Posterior cingulate gyrus (tissue), 11 donors: ENCODE data around the gene LBX1.
"Not testable (repeated sequence)": the region's sequence is repeated elsewhere in the genome, so short reads cannot be mapped to it uniquely, and the experiment has no call there.

Experiments used
- DNase-seq, 10 donors: peaks; one replicate each; pipeline versions ENCODE4 v3.0.0 to v3.0.0-alpha.2; 2020 to 2021; ENCODE audit warnings: mixed read lengths in 3 of 10
- intact Hi-C: fragments of 100-400 bp; cut with DNase I; formaldehyde crosslinking; loops from one replicate; pipeline ENCODE4 v1.15.1; 2023

LBX1 gene

DNA sequence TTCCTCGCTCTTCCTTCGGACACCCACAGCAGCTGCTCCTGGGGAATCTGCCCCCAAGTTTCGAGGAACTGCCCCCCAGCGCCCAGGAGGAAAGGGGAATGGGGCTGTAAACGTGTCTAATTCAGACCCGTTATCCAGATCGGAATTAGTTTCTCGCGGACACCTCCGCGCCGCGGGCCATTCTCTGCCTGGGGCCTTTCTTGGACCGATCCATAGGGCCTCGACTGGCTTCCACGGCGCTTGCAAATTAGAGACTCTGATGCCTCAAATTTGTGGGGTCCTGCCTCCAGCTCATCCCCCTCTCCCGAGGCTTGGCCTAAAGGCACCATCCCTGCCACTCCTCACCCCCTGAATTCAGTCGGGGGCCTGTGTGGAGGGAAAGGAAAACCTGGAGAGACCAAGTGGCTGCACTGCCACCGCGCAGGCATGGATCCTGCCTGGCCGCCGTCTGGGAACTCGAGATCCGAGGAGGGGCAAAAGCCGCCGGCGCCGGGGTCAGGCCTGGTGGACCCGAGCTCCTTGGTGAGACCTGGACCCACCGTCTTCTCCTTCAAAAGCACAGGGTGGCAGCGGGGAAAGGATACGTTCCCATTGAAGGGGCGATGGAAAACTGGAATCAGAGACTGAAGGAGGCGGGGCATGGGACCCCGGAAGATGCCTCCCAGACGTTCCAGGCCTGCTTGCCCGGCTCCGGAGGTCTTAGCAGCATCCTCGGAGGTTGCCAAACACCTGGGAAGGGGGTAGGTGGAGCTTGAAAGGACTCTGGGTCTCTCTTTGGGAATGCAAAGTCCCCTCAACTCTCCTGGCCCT is 13.7 kb downstream of the LBX1 start:
- intact Hi-C loops = loop anchor here (10.0 kb wide), 1 partner anchor 569 kb away; the partner anchor contains the start of gene NPM3

DNA sequence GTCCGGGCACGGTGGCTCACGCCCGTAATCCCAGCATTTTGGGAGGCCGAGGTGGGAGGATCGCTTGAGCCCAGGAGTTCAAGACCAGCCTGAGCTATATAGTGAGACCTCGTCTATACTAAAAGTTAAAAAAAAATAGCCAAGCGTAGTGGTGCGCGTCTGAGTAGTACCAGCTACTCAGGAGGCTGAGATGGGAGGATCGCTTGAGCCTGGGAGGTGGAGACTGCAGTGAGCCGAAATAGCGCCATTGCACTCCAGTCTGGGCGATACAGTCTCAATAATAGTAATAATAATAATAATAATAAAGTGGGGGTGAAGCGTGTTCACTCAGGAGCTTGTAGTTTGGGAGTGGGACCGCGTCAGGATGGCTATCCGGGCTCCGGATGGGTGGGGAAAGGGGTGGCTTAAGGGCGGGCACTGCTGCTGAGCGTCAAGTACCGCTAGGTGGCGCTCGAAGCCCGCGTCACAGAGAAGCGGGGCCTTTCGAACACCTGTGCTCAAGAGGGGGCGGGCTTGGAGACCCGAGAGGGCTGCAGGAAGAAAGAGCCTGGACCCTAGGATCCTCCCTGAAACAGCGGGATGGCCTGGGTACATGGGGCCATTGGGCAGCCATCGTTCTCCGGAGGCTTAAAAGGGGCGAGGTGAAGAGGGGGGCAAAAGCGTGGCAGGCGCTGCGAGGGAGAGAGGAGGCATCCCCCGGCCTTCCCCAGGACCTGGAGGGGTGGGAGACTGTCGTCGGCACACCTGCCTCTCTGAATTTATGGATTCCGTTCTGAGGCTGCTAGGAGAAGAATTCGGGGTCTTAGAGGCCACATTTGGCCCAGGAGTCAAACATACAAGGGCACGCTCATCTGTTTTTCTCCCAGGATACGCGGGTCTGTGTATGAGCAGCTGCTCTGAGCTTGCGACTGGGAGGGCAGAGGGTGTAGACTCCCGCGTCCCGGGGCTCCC is 14.5 kb downstream of the LBX1 start:
- peak in 7 of 10 donors; percentile 56 to 93 (median 62) for DNase-seq
- intact Hi-C loops = loop anchor here (5.0 to 10.0 kb wide), 2 partner anchors 228 to 570 kb away; partner anchors contain the start of gene NPM3

More for the DNA sequence above, 13.7 kb downstream of the LBX1 start:
- DNase-seq = peak in 1 of 10 donors; percentile 67

DNA sequence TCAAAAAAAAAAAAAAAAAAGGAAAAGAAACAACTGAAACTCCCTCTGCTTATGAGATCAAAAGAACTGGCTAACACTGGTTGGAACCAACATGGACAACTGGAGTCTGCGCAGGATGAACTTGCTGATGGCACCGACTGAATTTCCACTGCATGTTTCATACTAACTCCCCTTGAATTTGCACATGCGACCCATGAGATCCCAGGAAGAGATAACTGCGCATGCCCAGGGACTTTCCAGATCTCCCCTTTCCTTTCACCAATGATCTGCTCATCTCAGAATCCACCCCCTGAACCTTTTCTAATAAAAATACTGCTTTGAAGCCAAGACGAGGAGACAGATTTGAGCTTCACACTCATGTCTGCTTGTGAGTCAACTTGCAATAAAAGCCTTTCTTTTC is 20.7 kb downstream of the LBX1 start:
- peak in 1 of 10 donors; percentile 4 for DNase-seq
- intact Hi-C loops = no loop called here

DNA sequence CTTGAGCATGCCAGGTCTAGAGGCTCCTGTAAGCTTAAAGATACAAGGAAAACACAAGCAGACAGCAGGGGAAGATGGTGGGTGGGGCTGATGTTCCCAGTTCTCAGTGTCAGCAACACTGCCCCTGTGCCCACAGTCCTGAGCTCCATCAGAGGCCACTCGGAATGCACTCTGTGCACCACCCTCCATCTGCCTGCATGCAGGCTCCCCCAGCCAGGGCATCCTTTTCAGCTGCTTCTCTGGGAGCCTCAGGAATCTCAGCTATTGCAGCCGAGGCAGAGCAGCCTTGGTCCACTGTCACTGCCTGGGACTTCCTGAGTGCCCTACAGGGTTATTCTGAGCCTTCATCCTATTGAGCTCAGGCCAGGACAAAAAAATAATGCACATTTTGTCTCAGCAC is 22.2 kb downstream of the LBX1 start:
- intact Hi-C loops = no loop called here
- peak in 2 of 10 donors; percentile 14 to 27 for DNase-seq

DNA sequence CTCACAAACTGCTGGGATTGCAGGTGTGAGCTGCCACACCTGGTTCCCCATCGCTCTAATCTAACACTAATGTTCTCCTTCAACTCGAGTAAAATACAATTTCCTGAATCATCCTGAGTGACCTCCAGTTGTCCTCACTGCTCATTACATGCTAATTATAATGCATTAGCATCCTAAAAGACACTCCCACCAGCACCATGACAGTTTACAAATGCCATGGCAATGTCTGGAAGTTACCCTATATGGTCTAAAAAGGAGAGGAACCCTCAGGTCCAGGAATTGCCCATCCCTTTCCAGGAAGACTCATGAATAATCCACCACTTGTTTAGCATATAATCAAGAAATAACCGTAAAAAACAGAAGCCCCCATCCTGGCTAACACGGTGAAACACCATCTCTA is 26.6 kb downstream of the LBX1 start:
- intact Hi-C loops, DNase-seq: not testable (repeated sequence)

DNA sequence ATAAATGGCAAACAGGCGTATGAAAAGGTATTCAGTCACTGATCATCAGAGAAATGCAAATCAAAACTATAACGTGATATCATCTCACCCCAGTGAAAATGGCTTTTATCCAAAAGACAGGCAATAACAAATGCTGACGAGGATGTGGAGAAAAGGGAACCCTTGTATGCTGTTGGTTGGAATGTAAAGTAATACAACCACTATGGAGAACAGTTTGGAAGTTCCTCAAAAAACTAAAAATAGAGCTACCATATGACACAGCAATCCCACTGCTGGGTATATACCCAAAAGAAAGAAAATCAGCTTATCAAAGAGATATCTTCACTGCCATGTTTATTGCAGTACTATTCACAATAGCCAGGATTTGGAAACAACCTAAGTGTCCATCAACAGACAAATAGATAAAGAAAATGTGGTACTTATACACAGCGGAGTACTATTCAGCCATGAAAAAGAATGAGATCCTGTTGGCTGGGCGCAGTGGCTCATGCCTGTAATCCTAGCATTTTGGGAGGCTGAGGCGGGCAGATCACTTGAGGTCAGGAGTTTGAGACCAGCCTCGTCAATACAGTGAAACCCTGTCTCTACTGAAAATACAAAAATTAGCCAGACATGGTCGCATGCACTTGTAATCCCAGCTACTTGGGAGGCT is 30.8 kb downstream of the LBX1 start:
- peak in 1 of 10 donors; percentile 9 for DNase-seq
- intact Hi-C loops = not testable (repeated sequence)

DNA sequence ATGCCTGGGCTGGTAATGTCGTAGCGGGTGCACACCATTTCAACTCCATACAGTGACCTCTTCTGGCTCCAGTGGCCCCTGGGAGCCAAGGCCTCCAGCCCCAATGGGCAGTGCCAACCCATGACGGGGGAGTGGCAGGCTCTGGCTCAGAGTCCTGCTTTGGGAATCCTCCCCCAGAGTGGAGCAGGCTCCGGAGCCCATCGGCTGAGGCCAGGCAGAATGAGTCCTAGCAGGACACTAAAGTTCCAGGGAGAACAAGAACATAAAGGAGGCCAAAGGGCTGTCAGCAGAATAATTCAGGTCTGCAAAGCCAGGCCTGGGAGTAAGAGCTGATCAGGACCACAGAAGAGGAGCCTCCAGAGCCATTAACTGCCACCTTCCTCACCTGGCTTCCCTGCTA is 33.3 kb downstream of the LBX1 start:
- intact Hi-C loops = no loop called here
- peak in 1 of 10 donors; percentile 44 for DNase-seq

DNA sequence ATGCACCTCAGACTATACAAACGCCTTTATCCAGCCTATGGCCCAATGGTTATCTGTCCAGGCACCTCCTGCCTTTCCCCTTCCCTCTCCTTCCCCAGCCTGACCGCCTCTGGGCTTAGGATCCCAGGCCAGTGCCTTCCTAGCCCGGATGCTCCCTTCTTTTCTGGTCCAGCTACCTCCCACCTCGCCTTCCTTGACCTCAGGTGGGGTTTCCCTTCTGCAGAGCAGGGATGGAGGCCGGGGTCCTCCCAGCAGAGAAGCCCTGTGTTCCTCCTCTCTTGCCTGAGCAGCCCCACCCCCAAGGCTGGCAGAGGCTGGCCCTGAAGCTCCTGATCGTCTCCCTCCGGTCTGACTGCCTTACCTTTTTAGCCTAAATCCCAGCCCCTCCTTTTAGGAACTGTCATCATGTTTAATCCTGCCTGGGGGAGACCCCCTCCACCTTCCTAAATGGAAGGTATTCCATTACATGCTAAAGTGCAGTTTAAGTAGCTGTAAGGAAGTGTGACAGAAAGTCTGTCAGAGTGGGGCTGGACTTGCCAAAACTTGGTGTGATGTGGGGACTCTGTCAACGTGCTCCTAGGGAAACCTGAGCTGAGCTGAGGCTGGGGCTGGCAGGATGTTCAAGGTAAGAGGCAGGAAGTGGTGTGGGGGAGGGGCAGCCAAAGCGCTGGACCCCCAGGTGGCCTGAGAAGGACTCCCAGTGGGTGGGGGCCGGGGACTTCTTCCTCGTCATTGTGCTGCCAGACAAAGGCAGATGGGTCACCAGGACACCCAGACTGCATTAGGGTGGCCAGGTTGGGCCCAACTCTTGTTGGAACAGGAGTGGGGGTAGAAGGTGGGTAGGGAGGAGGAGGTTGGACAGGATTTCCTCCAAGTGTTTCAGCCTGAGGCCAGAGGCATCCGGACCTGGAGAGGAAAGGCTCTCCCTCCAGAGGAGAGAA is 39.5 kb downstream of the LBX1 start:
- no peak for DNase-seq
- intact Hi-C loops = no loop called here

DNA sequence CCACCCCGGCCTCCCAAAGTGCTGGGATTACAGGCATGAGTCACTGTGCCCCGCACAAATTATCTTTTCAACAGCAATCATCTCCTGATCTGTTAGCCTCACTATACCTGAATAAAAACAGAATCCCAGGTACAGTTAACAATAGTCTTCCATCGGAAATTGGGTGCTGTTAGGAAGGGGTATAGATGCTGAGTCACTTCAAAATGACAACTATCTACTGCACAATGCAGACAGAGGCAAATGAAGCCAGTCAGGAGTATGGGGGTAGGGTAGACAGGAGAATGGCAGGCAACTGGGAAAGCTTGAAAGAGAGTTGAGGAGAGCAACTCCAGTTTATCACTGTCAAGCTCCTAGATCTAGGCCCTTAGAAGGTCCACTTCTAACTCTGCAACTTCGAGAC is 40.3 kb downstream of the LBX1 start:
- intact Hi-C loops = no loop called here

DNA sequence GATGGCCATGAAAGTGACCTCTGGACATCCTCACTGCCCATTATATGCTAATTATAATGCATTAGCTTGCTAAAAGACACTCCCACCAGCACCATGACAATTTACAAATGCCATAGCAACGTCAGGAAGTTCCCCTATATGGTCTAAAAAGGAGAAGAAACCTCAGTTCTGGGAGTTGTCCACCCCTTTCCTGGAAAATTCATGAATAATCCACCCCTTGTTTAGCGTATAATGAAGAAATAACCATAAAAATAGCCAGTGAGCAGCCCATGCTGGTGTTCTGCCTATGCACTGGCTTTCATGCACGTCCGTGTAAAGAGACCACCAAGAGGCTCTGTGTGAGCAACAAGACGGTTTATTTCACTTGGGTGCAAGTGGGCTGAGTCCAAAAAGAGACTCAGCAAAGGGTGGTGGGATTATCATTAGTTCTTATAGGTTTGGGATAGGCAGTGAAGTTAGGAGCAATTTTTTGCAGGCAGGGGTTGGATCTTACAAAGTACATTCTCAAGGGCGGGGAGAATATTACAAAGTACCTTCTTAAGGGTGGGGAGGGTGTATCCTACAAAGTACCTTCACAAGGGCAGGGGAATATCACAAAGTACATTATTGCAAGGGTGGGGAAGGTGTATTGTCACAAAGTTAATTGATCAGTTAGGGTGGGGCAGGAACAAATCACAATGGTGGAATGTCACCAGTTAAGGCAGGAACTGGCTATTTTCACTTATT is 45.6 kb downstream of the LBX1 start:
- intact Hi-C loops = no loop called here
- no peak for DNase-seq

More for the DNA sequence above, 40.3 kb downstream of the LBX1 start:
- no peak for DNase-seq

DNA sequence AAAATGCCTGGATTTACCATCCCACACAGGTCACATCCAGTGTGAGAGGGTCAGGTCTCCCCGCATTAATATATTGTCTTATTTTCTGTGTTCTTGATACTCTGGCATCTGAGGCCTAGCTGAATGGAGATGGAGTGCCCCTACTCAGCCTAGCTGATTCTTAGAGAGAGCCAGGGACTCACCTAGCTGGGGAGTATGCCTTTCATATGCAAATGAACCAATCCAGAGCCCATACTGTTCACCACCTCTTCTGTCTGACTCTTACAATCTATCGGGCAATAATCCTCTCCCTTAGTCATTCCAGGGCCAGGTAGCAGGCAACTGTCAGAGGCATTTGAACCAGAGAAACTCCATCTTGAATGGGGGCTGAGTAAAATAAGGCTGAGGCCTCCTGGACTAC is 46.3 kb downstream of the LBX1 start:
- intact Hi-C loops = no loop called here
- DNase-seq = no peak
